Left renal pelvis (tissue), 4 donors: Measurements from ENCODE around the gene P2RX3. TPM values are rescaled to one million over a fixed set of nuclear protein-coding genes. Genes with fewer than 3 reads are reported as not detected.

ENCODE experiments used
- DNase-seq, 4 donors: peaks; one replicate each; pipeline ENCODE4 v3.0.0-alpha.2; 2013; ENCODE audit warnings: low read depth in 4 of 4, low spot score in 3 of 4
- polyA plus RNA-seq, 4 donors: library from polyadenylated mRNA; unstranded; fragments of 120-200 nt; gene quantifications; one replicate each; pipeline ENCODE4 v1.2.1, GENCODE V29; 2013; ENCODE audit not compliant: insufficient read length in 4 of 4

P2RX3 gene
- polyA plus RNA-seq, 4 donors = 0.40 to 14.4 (median 1.6) TPM

DNA sequence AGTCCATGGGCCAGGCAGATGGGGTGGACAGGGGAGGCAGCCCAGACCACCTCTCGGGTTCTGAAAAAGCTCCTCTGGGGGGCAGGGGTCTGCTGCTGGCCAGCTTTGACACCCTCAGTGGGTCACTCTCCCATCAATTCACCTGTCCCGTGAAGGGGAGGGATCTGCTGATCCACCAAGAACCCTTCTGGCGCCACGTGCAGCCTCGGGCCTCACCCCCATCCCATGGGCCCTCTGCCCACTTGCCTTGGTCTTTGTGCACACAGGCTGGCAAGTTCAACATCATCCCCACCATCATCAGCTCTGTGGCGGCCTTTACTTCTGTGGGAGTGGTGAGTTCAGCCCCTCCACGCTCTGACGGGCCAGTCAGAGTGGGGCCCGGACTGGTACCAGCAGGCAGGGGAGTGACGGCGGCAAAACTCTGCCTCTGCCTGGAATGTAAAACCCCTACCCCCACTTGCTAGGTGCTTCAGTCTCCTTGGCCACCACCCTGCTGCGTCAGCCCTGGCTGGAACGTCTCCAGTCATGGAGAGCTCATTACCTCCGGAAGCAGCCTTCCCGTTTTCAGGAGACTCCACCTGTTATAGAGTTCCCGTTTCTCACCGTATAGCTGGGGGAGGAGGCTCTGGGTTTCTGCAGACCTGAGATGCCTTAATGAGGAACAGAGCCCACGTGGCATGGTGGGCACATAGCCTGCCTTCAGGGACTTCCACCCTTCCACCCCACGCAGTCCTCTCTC, 30.1 kb downstream of the P2RX3 start:
- DNase-seq = no peak

DNA sequence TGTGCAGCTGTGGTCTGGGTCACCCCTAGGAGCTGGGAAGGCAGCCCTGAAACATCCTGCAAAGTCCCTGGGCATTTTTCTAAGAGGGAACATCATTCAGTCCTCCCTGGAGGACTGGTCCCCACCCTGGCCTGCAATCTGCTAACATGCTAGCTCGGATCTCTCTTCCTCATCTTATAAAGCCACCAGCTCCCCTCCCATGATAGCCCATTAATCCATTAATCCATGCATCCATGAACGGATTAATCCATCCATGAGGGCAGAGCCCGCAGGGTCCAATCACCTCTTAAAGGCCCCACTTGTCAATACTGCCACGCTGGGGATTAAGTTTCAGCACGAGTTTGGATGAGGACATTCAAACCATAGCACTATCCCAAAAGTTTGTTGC, 30.7 kb downstream of the P2RX3 start:
- DNase-seq = no peak

DNA sequence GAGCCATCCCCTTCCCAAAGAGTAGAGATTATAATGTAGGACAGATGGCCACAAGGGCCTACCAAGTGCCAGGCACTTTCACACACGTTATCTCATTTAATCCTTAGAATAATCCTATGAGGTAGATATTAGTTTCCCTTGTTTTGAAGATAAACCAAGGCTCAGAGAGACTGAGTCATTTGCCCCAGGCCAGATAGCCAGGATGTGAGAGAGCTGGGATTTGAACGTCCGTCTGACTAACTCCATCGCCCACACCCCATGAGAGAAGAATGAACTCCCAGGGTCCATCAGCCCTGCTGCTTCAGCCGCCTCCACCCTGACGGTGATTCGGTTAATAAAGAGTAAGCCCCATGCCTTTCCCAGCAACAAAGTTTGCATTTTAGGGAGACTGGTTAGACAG, 32.1 kb downstream of the P2RX3 start:
- DNase-seq = no peak

DNA sequence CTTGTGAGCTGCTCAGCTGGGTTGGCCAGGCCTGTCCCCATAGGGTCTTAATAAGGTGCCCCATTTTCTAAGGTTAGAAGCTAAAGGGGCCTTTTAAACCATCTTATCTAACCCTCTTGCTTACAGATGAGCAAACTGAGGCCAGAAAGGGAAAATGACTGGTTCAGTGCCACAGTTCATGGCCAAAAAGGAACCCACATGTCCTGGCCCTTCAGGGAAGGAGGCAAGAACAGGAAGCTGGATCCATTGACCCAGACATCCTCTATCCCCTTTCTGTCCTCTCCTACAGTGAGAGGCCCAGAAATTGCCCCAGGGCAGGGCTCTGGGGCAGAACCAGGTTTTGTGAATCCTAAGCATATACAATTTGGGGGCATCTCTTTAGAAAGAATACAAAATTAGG, 32.8 kb downstream of the P2RX3 start:
- no peak for DNase-seq

DNA sequence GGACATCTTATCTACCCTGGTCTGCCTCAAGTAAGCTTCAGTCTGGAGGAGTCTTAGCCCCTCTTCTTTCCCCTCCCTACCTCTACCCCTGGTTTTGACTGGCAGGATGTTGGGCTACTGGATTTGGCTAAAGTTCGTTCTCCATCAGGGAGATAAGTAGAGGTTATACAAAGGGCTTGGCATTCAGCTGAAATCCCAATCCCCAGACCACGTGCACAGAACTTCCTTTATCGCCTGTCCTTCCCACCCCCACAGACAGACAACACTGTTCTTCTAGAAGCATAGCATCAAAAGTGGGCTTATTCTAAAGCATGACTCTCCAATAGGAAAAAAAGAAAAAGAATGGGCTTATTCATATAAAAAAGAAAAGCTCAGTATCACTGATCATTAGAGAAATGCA, 35.0 kb downstream of the P2RX3 start:
- DNase-seq = no peak

DNA sequence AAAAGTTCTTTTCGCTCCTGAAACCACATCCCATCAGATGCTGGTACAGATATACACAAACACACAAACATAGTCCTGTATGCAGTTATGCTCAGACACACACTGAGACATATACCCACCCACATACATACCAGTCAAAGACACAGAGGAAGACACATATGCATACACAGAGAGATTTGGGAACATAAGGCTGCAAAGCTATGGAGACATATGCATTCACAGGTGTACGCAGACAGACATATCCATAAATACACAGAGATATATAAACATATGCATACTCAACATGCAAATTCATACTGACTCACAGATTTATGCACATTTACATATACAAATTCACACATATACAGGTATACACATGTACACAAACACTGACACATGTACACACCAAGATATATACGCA, 36.8 kb downstream of the P2RX3 start:
- no peak for DNase-seq

DNA sequence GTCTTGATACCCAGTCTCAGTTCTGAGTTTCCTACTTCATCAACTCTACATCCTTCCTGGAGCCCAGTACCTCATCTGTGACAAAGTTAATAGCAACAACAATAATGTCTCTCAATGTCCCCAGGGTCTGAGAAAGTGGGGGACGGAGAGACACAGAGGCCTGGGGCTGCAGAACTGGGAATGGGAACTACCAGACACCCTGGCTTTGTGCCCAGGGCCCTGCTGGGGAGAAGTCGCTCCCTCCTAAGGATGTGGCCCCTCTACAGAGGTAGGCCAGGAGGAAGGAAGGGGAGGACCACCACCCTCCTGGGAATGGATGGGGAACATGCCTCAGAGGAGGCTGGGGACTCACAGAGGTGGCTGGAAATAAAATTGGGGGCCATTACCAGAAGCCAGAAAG, 37.3 kb downstream of the P2RX3 start:
- no peak for DNase-seq

DNA sequence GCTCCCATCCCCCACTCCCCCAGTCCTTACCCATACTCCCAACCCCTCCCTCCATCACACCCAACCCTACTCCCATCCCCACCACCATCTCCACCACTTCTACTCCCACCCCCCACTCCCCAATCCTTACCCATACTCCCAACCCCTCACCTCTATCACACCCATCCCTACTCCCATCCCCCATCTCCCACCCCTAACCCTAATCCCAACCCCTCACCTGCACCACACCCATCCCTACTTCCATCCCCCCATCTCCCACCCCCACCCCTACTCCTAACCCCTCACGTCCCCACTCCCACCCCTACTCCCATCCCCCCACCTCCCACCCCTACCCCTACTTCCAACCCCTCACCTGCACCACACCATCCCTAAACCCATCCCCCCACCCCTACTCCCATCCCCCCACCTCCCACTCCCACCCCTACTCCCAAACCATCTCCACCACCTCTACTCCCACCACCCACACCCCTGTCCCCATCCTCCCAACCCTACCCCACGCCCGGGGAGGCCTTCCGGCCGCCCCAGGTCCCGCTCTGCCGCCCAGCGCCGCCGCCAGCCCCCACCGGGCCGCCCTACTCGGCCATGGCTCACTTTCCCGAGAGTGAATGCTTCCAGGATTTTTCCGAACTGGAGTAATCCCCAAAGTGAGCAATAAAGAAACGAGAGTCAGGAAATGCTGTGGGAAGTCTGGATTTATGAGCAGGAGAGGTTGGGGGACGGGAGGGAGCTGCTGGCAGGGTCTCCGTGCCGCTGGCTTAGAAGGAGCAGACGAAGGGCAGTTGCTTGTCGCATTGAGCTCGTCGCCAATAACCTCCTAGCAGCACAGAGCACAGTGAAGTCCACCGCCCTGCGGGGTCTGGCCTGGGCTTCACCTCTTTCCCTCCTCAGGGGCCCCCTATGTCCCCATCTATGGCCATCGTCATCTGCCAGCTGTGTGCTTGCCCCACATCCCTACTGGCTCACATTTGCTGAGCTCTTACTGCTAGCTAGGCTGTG, 38.2 kb downstream of the P2RX3 start:
- no peak for DNase-seq

DNA sequence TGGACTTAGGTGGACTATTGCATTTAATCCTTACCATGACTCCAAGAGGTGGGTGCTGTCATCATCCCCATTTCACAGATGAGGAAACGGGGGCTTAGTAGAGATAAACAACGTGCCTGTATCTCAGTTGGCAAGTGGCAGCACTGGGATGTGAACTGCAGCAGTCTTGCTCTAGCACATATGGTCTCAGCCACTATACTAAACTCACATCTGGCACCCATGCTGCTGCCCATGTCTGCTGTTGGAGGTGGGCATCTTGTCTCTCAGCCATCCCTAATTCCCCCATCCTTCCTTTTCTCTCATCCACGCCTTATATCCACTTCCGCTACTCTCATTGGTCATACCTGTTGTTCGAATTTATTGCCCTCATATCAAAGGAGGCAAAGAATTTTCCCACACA, 39.0 kb downstream of the P2RX3 start:
- no peak for DNase-seq

DNA sequence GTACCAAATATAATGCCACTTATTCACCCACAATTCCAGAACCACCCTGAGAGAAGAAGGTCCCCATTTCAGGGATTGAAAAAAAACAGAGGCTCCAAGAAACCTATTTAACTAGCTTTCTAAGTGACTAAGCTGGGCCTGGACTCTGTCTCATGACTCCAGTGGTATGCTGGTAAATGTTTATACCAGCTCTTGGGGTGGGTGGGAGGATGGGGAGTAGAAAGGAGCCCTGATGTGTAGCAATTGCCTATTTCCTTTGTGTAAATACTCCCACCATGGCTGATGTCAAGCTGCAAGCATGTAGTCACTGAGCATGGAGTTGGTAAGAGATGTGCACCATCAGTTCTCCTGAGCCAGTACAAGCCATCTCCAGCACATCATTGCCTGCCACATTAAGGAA, 40.0 kb downstream of the P2RX3 start:
- no peak for DNase-seq

DNA sequence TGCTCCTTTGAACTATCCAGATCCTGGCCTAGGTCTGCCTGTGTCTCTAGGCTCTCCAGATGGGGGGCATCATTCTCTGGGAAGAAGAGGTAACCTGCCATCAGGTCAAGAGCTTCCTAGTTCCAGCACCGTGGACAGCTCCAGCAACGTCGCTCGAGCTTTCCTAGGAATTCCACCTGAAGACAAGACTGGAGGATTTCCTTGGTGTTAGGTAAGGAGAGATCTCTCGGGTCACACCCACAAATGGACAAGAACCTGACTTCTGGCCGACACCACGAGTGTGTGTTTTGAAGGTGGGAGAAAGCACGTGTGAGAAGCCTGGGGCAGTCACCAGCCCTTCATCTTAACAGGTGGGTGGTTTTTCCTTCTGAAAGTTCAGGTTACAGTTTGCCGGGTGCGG, 41.6 kb downstream of the P2RX3 start:
- DNase-seq = peak in 1 of 4 donors; percentile 21

DNA sequence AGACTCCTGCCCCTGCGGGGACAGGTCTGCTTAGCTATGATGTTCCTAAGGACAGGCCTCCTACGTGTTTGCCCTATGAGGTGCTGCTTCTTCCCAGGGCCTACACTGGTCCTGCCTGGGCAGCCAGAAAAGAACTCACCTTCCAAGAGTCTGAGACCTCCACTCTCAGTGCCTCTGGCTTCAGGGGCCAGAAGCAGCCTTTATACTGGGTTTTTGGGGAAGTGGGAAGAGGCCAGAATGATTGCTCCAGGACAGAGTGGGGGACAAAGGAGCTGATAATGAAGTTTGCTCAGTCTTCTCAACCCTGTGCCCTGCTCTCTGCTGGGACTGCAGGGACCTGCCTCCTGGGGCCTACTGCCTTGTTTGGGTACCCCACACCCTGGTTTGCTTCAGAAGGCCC, 42.8 kb downstream of the P2RX3 start, which contains the start of gene PRG3:
Gene PRG3 (minus strand): TSS at position 176 of the 400 bp plus-strand sequence. CDS start 442 bp downstream, outside the sequence.
- no peak for DNase-seq

DNA sequence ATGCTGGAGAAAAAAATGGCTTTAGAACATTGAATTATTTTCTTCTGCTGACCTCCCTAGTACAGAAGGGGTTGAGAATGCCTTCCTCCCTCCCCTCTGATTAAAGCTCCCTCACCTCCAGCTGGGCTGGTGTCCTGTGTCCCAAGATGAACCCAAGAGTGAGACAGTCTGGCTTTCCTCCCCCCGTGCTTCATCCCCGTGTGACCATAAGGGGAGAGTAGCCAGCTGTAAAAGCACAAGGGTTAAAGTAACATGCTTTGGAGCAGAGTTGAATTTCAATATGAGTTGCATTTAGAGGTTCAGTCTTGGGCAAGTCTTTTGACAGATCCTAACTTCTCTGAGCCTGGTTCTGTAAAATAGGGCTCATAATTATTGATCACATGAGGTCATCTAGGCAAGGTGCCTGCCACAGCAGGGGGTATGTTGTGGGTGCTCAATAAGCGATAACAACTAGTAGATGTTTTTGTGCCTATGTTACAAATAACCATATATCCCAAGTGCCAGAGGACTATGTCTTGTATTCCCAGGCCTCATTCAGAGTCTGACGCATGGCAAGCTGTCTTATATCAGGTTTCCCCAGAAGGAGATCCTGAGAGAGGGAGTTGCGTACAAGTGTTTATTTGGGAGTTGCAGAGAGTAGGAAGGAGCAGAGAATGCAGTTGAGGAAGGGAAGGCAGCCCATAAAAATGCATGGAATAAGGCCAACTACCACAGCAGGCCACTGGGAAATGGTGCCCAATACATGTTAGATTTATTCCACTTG, 48.2 kb downstream of the P2RX3 start:
- DNase-seq = peak in 2 of 4 donors; percentile 19 to 35

DNA sequence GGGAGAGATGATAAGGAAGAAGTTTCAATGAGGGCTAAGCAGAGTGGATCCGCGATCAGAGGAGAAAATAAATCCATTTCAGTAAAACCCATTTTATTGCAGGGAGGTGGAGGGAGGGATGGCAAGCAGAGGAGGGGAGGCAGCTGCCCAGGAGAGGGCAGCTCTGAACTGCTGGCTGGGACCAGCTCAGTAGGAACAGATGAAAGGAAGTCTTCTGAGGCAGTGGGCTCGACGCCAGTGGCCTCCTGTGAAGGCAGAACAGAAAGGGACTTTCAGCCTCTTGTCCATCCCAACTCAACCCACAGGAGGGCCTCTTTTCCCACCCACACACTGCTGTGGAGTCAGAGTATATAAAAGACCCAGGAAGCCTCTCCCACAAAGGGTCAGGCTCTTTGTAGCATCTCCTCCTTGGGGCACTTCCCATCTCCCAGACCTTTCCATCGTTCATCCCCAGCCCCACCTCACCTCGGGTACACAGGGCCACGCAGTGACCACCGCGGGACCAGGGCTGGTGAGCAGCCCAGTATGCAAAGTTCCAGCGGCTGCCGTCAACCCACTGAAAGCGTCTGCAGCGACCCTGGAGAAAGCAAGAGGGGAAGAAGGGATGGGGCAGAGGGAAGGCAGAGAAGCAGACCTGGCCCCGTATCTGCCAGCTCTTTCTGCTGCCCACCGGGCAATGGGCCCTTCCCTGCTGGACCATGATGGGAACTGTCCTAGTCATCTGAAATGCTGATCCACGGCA, 49.3 kb downstream of the P2RX3 start:
- DNase-seq = no peak

DNA sequence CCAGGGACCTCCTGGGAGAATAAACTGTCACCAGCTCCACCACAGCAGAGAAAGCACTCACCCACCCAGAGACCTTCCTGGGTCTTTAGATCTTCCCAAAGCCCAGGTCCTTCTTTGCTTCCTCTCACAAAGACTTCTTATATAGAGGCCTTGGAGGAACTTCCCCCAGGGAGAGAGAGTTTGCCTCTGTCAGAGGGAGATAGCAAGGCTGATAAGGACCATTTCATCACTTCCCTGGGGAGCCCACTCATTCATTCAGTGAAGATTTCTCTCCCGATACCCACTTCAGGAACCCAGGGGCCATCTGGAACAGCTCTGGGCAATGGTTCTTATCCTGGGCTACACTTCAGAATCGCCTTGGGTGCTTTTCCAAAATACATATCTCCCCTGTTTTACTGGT, 52.4 kb downstream of the P2RX3 start, which contains the start of gene PRG2:
Gene PRG2 (minus strand): TSS at position 116 of the 400 bp plus-strand sequence. CDS start 706 bp downstream, outside the sequence.
- no peak for DNase-seq

DNA sequence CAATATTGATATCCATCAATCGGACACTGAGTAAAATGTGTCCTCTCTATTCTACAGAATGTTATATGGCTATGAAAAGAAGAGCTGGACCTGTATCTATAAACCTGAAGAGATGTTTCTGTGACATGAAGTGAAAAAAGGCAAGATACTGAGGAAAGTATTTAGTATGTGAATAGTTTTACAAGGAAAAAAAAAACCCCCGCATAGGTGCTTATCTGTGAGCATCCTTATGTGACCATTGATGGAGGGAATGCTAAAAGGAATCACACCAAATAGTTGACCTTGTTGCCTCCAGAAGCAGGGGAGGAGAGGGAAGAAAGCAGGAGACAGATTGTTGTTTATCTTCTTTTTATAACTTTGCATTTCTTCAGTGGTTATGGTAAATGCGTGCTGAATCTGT, 53.0 kb downstream of the P2RX3 start:
- DNase-seq = no peak

DNA sequence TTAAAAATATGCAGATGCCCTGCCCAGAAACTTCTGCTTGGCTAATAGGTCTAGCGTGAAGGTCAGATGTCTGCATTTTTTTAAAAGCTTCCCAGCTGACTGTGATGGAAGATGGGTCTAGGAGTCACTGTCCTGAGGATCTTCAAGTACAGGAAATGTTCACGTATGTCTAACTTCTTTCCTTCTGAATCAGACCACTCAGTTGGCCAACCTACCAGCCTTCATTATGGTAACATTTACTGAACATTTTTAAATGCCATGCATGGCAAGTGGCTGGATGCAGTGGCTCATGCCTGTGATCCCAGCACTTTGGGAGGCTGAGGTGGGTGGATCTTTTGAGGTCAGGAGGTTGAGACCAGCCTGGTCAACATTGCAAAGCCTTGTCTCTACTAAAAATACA, 53.4 kb downstream of the P2RX3 start:
- DNase-seq = no peak

DNA sequence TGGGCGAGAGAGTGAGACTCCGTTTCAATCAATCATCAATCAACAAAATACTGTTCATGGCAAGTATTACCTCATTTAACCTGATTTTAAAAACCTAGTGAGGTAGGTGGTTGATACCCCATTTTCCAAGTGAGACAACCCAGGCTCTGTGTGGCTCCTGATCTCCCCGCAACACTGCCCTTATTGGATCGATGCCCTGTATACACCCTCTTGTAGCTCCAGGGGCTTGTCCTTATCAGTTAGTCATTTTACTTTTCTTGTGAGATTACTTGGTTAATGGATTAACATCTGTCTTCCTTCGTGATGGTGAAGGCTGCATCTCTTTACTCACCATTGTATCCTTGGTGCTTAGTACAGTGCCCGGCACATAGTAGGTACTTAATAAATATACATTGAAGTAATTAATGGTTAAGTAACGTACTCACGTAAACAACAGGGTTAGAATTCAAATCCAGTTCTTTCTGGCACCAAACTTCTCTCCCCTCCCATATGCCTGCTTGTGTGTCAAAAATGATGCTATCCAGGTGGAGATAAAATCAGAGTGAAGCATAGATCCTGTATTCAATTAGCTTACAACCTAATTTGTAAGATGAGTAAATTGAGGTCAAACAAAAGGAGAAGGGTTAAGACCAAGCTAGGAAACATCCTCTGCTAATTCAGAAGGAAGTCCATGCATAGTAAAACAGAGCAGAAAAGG, 54.1 kb downstream of the P2RX3 start:
- DNase-seq = no peak

DNA sequence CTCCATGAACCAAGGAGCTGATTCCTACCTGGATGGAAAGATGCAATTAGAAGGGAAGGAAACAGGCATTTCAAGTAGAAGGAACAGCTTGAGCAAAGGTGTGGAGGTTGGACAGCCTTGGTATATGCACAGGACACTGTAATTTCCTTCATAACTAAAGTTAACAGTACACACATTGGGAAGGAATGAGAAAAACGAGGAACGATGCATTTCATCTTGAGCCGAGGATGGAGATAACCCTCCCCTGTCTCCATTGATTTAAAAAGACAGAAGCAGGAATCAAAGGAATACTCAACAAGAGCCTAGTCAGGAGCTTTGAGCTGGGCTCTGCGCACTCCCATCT, 54.6 kb downstream of the P2RX3 start:
- no peak for DNase-seq
